MM.1S (cell line): ENCODE measurements around the gene KSR2.

Experiments
- DNase-seq: peaks from one replicate; pipeline ENCODE4 v3.0.0-alpha.2; 2015
- H2AFZ ChIP-seq: fragments of 300-600 bp; sonication (generic); 2 replicates; pipeline ENCODE4 v1.6.0; 2016; ENCODE audit warnings: antibody characterized with exemption, low read length
- H3F3A ChIP-seq: fragments of 300-600 bp; sonication (generic); 2 replicates; pipeline ENCODE4 v1.6.1; 2016; ENCODE audit warnings: mild to moderate bottlenecking, antibody characterized with exemption, low read length, moderate library complexity, mixed read lengths; ENCODE audit not compliant: insufficient read depth
- H3K27ac ChIP-seq: fragments of 300-600 bp; sonication (generic); 2 replicates; pipeline ENCODE4 v1.5.1; 2016; ENCODE audit warnings: mild to moderate bottlenecking, low read length
- H3K27me3 ChIP-seq: fragments of 300-600 bp; sonication (generic); replicated peaks from 2 replicates; pipeline ENCODE4 v1.6.0; 2016; ENCODE audit warnings: low read length; ENCODE audit not compliant: insufficient read depth
- H3K36me3 ChIP-seq: fragments of 300-600 bp; sonication (generic); replicated peaks from 2 replicates; pipeline ENCODE4 v1.6.1; 2016; ENCODE audit warnings: mild to moderate bottlenecking, low read length, mixed read lengths; ENCODE audit not compliant: insufficient read depth
- H3K4me1 ChIP-seq: fragments of 300-600 bp; sonication (generic); 2 replicates; pipeline ENCODE4 v1.6.1; 2016; ENCODE audit warnings: low read length, mixed read lengths
- H3K4me2 ChIP-seq: fragments of 300-600 bp; sonication (generic); 2 replicates; pipeline ENCODE4 v1.6.0; 2016; ENCODE audit warnings: low read depth, low read length
- H3K4me3 ChIP-seq: fragments of 300-600 bp; sonication (generic); 2 replicates; pipeline ENCODE4 v1.5.1; 2016; ENCODE audit warnings: low read length, mixed read lengths
- H3K79me2 ChIP-seq: fragments of 300-600 bp; sonication (generic); 2 replicates; pipeline ENCODE4 v1.6.1; 2016; ENCODE audit warnings: mixed run types, low read length, mixed read lengths
- H3K9ac ChIP-seq: fragments of 300-600 bp; sonication (generic); 2 replicates; pipeline ENCODE4 v1.6.1; 2016; ENCODE audit warnings: low read length, mixed read lengths
- H3K9me2 ChIP-seq: fragments of 300-600 bp; sonication (generic); replicated peaks from 2 replicates; pipeline ENCODE4 v1.6.1; 2016; ENCODE audit warnings: mild to moderate bottlenecking, low read length, mixed read lengths; ENCODE audit not compliant: insufficient read depth
- H3K9me3 ChIP-seq: fragments of 300-600 bp; sonication (generic); replicated peaks from 2 replicates; pipeline ENCODE4 v1.6.1; 2016; ENCODE audit warnings: mild to moderate bottlenecking, low read length, mixed read lengths; ENCODE audit not compliant: insufficient read depth
- H4K20me1 ChIP-seq: fragments of 300-600 bp; sonication (generic); 2 replicates; pipeline ENCODE4 v1.6.1; 2016; ENCODE audit warnings: mild to moderate bottlenecking, low read length, moderate library complexity, mixed read lengths; ENCODE audit not compliant: insufficient read depth
- CTCF ChIP-seq: fragments of 300-600 bp; sonication (generic); IDR thresholded peaks from 2 replicates; pipeline ENCODE4 v1.5.1; 2016; ENCODE audit warnings: antibody characterized with exemption, low read length, mixed read lengths
- EZH2 ChIP-seq: fragments of 300-600 bp; sonication (generic); optimal IDR thresholded peaks from 2 replicates; pipeline ENCODE3; 2017; ENCODE audit warnings: low read depth, mild to moderate bottlenecking, antibody characterized with exemption, low read length, mixed read lengths
- EZH2phosphoT487 ChIP-seq: fragments of 300-600 bp; sonication (generic); IDR thresholded peaks from 2 replicates; pipeline ENCODE4 v1.6.1; 2018; ENCODE audit warnings: antibody characterized with exemption, low read length

Gene KSR2

GRCh38 chr12:117936722-117937484 is 31.9 kb downstream of the KSR2 start:
- Histone ChIP-seq H4K20me1 (no peaks in the 10 kb centered on the region), H3K9me3 (no peaks in the 10 kb centered on the region), H3K27me3 (no peaks in the 10 kb centered on the region), H3F3A (no peaks in the 10 kb centered on the region), H3K79me2 (no peaks in the 10 kb centered on the region), H3K9ac (no peak overlapping the region), H3K36me3 (no peaks in the 10 kb centered on the region), H3K4me3 (no peak overlapping the region), H3K4me2 (no peak overlapping the region), H3K27ac (no peak overlapping the region), H3K4me1 (no peaks in the 10 kb centered on the region), H3K9me2 (no peaks in the 10 kb centered on the region), H2AFZ (no peak overlapping the region)
- no peak for DNase-seq
- TF ChIP-seq CTCF = no peak
- no peak for TF ChIP-seq EZH2
- no peak for TF ChIP-seq EZH2phosphoT487

GRCh38 chr12:117933545-117933944 is 35.2 kb downstream of the KSR2 start:
- no peak overlapping the region for H2AFZ ChIP-seq
- no peak for DNase-seq
- no peaks in the 10 kb centered on the region for H3K9me2 ChIP-seq
- no peak overlapping the region for H3K27ac ChIP-seq
- no peaks in the 10 kb centered on the region for H3K79me2 ChIP-seq
- no peaks in the 10 kb centered on the region for H3F3A ChIP-seq
- no peaks in the 10 kb centered on the region for H3K4me1 ChIP-seq
- no peak overlapping the region for H3K4me3 ChIP-seq
- no peaks in the 10 kb centered on the region for H3K9me3 ChIP-seq
- H3K4me2 ChIP-seq = no peak overlapping the region
- H3K27me3 ChIP-seq = no peaks in the 10 kb centered on the region
- TF ChIP-seq EZH2phosphoT487 (no peak), EZH2 (no peak), CTCF (no peak)
- H3K9ac ChIP-seq = no peak overlapping the region
- no peaks in the 10 kb centered on the region for H3K36me3 ChIP-seq
- H4K20me1 ChIP-seq = no peaks in the 10 kb centered on the region

- Histone ChIP-seq H4K20me1 (no peaks in the 10 kb centered on the region), H3K4me2 (no peak overlapping the region), H3K9me2 (no peaks in the 10 kb centered on the region), H3K27me3 (no peaks in the 10 kb centered on the region), H3K79me2 (no peaks in the 10 kb centered on the region), H3K9me3 (no peaks in the 10 kb centered on the region), H3K4me1 (no peaks in the 10 kb centered on the region), H3F3A (no peaks in the 10 kb centered on the region), H2AFZ (no peak overlapping the region), H3K36me3 (no peaks in the 10 kb centered on the region), H3K4me3 (no peak overlapping the region), H3K27ac (no peak overlapping the region), H3K9ac (no peak overlapping the region)
- TF ChIP-seq EZH2 (no peak), EZH2phosphoT487 (no peak), CTCF (no peak)
- no peak for DNase-seq
Measured at GRCh38 chr12:117926391-117926899, 42.3 kb downstream of the KSR2 start.
